ENCODE measurements around the gene CST9L. TPM values are rescaled to one million over a fixed set of nuclear protein-coding genes. Genes with fewer than 3 reads are reported as not detected.
"Not testable (repeated sequence)": the region's sequence is repeated elsewhere in the genome, so short reads cannot be mapped to it uniquely, and the experiment has no call there.

CST9L gene
- total and polyA plus RNA-seq, 9 donors, result not detected

DNA sequence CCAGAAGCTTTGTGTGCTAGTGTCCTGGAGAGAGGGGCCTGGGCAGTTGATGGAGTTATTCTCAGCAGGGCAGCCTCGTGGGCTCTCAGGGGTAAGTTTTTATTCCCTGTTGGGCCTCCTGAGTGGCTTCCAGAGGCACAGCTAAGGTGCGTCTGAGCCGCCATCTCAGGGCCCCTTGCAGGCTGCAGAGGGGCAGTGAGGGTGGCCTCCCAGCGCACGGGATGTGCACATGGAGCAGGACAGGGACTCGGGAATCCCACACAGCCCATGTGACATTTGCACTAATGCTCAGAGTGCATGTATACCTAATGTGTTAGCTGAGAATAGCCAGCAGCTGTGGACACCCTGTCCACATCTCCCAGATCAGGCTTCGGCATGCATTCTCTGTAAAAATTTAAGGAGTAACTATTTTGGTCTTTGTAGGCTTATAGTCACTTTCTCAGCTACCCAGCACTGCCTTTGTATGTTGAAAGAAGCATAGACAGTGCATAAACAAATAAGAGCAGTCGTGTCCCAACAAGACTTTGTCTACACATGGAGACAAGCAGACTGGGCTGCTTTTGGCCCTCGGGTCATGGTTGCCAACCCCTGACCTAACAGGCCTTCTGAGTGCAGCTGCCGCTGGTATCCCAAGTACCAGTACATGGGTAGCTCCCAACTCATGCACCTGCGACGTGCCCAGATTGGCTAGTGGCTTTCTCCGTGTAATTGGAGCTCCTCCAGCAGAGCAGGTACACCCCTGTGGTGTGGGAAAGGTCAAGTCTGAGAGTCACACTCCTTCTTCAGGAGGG is 18.6 kb upstream of the CST9L start:
- no peak for DNase-seq
- Histone ChIP-seq H3K27me3 (ENCODE audit: control insufficient read depth, insufficient read depth, low read length) (no peaks in the 10 kb centered on the region), H3K9me3 (replicated peaks; ENCODE audit: control insufficient read depth, low read depth, low read length) (no peaks in the 10 kb centered on the region), H3K4me1 (ENCODE audit: control insufficient read depth, insufficient read depth, low read length) (no peaks in the 10 kb centered on the region), H3K36me3 (ENCODE audit: control insufficient read depth, insufficient read depth, low read length) (no peaks in the 10 kb centered on the region), H3K4me3 (ENCODE audit: low read length) (no peak overlapping the region), H3K27ac (ENCODE audit: low read length) (no peak overlapping the region)
- WGBS (ENCODE audit: insufficient coverage), result 75% methylated on average over 9 of the region's 13 CpGs

DNA sequence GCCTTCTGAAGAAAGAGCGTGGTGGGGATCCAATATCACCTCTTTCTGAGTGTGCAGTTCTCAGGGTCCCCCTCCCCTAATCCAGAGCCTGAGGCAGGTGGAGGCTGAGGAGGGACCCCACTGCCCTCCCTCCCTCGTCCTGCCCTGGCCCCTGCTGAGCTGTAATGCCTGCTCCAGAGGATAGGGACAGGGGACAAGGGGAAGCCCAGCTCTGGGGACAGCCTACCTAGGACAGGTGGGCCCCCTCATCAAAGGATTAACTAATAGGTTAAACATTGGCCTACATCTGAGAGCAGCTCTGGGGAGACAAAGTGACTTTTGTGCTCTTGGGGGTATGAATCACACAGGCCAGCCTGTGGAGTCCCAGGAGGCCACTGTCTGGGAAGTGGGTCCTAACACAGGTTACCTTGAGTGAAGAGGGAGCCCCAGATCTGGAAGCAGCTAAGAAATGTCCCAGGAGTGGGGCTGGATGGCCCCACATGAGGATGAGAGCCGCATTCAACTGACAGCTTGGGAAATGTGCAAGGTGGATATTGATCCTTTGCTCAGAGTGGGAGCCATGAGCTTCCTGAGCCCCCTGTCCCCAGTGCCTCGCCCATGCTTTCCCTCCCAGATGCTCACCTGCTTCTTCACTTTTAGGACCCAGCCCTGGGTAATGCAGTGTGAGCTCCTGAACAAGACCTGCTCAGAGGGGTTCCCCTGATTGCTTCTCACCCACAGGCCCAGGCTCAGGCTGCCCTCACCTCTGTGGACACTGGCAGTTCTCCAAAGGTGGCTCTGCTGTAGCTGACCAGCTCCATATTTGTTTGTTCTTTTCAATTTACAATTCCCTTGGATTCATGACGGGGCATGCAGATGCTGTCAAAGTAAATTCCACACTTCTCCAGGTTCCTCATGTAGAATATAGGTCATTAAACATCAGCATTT is 17.8 kb upstream of the CST9L start:
- Histone ChIP-seq H3K4me1 (ENCODE audit: control insufficient read depth, insufficient read depth, low read length) (no peaks in the 10 kb centered on the region), H3K4me3 (ENCODE audit: low read length) (no peak overlapping the region), H3K36me3 (ENCODE audit: control insufficient read depth, insufficient read depth, low read length) (no peaks in the 10 kb centered on the region), H3K9me3 (replicated peaks; ENCODE audit: control insufficient read depth, low read depth, low read length) (no peaks in the 10 kb centered on the region), H3K27ac (ENCODE audit: low read length) (no peak overlapping the region), H3K27me3 (ENCODE audit: control insufficient read depth, insufficient read depth, low read length) (no peaks in the 10 kb centered on the region)
- 73% methylated on average over 4 of the region's 5 CpGs for WGBS (ENCODE audit: insufficient coverage)
- no peak for DNase-seq

DNA sequence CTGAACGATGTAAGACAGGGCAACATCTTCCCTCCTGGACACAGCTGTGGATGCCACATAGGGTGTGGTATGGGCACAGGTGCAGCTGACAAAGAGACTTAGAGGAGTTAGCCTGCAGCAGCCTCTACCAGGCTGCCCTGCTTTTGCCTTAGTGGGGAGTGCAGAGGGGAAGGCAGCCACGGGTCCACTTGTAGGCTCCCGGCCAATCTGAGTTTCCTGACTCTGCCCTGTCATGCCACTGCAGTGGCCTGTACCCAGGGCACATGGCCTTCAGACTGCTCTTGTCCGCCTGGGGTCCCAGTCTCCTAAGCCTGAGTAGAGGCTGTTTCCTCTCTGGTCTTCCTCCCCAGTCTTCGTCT is 17.1 kb upstream of the CST9L start:
- DNase-seq, result no peak
- Histone ChIP-seq H3K4me1 (ENCODE audit: control insufficient read depth, insufficient read depth, low read length) (no peaks in the 10 kb centered on the region), H3K27ac (ENCODE audit: low read length) (no peak overlapping the region), H3K4me3 (ENCODE audit: low read length) (no peak overlapping the region), H3K27me3 (ENCODE audit: control insufficient read depth, insufficient read depth, low read length) (no peaks in the 10 kb centered on the region), H3K36me3 (ENCODE audit: control insufficient read depth, insufficient read depth, low read length) (no peaks in the 10 kb centered on the region), H3K9me3 (replicated peaks; ENCODE audit: control insufficient read depth, low read depth, low read length) (no peaks in the 10 kb centered on the region)
- WGBS (ENCODE audit: insufficient coverage), result 63% methylated on average over 5 of the region's 5 CpGs

DNA sequence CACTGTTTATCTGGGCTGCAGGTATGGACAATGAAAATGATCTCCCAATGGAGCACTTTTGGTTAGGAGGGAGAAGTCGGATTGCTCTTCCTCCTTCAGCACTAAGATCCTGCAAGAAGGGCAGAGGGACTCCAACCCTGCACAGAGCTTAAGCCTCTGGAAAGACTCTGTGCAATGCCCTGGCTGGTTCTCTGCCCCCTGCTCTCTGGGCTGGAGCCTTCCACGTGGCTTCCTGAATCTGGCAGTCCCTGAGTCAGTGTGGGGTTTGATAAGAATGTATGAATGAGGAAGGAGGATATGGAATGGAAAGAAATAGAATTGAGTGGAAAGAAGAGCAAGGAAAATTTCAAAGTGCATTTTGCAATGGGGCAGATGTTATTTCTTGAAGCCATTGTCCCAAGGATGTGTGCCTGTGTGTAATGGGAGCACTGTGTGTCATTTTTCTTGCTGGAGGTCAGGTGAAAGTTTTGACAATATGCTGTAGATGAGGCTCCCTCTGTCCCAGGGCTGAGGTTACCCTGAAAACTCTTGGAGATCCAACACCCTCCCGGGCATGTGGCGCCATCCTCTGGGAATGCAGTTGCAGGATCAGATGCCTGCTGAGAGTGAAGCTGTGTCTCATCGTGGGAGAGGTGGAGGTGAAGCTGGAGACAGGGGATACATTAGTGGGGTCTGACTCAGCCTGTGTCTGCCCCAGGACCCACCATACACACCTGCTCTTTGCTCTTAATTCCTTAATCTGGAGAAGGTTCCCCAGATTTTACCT is 16.3 kb upstream of the CST9L start:
- Histone ChIP-seq H3K27me3 (ENCODE audit: control insufficient read depth, insufficient read depth, low read length) (no peaks in the 10 kb centered on the region), H3K9me3 (replicated peaks; ENCODE audit: control insufficient read depth, low read depth, low read length) (no peaks in the 10 kb centered on the region), H3K36me3 (ENCODE audit: control insufficient read depth, insufficient read depth, low read length) (no peaks in the 10 kb centered on the region), H3K4me1 (ENCODE audit: control insufficient read depth, insufficient read depth, low read length) (no peaks in the 10 kb centered on the region), H3K27ac (ENCODE audit: low read length) (no peak overlapping the region), H3K4me3 (ENCODE audit: low read length) (no peak overlapping the region)
- DNase-seq, result no peak
- 65% methylated on average over 2 of the region's 5 CpGs for WGBS (ENCODE audit: insufficient coverage)

DNA sequence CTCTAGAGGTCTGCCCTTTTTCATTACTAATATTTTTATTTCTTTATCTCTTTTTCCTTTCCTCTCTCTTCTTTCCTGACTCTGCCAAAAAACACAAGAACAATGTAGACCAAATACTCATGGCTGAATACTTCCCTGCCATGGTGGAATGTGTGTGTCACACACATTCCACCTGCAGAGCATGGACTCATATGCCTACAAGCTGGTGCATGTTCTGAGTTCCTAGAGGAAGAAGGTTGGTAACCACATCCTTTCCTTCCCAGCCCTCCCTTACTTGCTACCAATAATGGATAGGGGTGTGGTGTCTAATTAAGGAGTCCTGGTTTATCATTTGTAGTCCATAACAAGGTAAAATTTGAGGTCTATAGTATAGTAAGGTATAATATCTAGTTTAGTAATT is 15.2 kb upstream of the CST9L start:
- DNase-seq, result no peak
- Histone ChIP-seq H3K4me1 (ENCODE audit: control insufficient read depth, insufficient read depth, low read length) (no peaks in the 10 kb centered on the region), H3K27me3 (ENCODE audit: control insufficient read depth, insufficient read depth, low read length) (no peaks in the 10 kb centered on the region)

DNA sequence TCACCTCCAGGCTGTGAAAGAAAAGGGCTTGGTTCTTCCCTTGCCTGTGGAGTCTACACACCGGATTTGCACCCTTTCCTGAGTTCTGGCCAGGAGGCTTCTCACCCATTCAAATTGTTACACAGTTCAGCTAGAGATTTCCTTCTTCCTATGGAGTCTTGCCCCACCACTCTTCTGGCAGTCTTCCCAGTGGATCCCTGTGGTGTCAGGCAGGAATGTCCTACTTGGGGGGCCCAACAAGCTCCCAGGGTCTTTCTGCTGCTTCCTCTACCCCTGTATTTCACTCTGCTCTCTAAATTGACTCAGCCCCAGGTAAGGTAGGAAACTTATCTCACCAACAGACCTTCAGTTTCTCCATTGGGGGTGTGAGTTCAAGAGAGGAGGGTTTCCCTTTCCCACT is 14.0 kb upstream of the CST9L start:
- Histone ChIP-seq H3K36me3 (ENCODE audit: control insufficient read depth, insufficient read depth, low read length) (no peaks in the 10 kb centered on the region), H3K4me1 (ENCODE audit: control insufficient read depth, insufficient read depth, low read length) (no peaks in the 10 kb centered on the region), H3K4me3 (ENCODE audit: low read length) (no peak overlapping the region), H3K9me3 (replicated peaks; ENCODE audit: control insufficient read depth, low read depth, low read length) (no peaks in the 10 kb centered on the region), H3K27ac (ENCODE audit: low read length) (no peak overlapping the region), H3K27me3 (ENCODE audit: control insufficient read depth, insufficient read depth, low read length) (no peaks in the 10 kb centered on the region)
- DNase-seq, result no peak
- WGBS (ENCODE audit: insufficient coverage), result 43% methylated on average over 1 of the region's 1 CpG

More for the DNA sequence above, 15.2 kb upstream of the CST9L start:
- H3K36me3 ChIP-seq (ENCODE audit: control insufficient read depth, insufficient read depth, low read length), result no peaks in the 10 kb centered on the region
- H3K27ac ChIP-seq (ENCODE audit: low read length), result no peak overlapping the region
- no peak overlapping the region for H3K4me3 ChIP-seq (ENCODE audit: low read length)
- H3K9me3 ChIP-seq (replicated peaks; ENCODE audit: control insufficient read depth, low read depth, low read length), result no peaks in the 10 kb centered on the region

DNA sequence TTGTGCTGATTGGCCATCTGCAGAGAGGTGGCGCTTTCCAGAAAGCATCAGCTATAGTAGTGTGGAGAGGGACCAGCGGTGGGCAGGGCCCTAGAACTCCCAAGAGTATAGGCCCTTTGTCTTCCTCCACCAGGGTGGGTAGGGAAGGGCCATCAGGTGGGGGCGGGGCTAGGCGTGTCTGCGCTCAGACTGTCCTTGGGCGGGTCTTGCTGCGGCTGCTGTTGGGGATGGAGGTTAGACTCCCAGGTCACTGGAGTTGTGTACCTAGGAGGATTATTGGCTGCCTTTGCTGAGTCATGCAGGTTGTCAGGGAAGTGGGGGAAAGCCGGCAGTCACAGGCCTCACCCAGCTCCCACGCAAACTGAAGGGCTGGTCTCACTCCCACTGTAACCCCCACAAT is 13.5 kb upstream of the CST9L start:
- not testable (repeated sequence) for H3K4me3 ChIP-seq (ENCODE audit: low read length); DNase-seq; H3K27ac ChIP-seq (ENCODE audit: low read length); H3K9me3 ChIP-seq (replicated peaks; ENCODE audit: control insufficient read depth, low read depth, low read length); H3K4me1 ChIP-seq (ENCODE audit: control insufficient read depth, insufficient read depth, low read length); H3K27me3 ChIP-seq (ENCODE audit: control insufficient read depth, insufficient read depth, low read length); H3K36me3 ChIP-seq (ENCODE audit: control insufficient read depth, insufficient read depth, low read length)
- WGBS (ENCODE audit: insufficient coverage), result 80% methylated on average over 1 of the region's 9 CpGs

DNA sequence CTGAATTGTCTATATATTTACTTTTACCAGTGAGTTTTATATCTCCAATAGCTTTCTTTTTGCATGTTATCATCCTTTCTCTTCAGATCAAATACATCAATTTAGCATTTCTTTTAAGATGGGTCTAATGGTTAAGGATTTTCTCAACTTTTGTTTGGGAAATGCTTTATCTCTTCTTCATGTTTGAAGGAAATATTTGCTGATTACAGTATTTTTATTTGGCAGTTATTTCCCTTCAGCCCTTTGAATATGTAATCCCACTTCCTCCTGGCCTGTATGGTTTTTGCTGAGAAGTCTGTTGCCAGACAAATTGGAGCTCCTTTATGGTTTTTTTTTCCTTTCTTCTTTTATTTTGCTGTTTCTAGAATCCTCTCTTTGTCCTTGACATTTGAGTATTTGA is 6.7 kb upstream of the CST9L start:
- Histone ChIP-seq H3K27ac (ENCODE audit: low read length) (no peak overlapping the region), H3K27me3 (ENCODE audit: control insufficient read depth, insufficient read depth, low read length) (no peaks in the 10 kb centered on the region), H3K4me1 (ENCODE audit: control insufficient read depth, insufficient read depth, low read length) (no peaks in the 10 kb centered on the region), H3K36me3 (ENCODE audit: control insufficient read depth, insufficient read depth, low read length) (no peaks in the 10 kb centered on the region), H3K9me3 (replicated peaks; ENCODE audit: control insufficient read depth, low read depth, low read length) (no peaks in the 10 kb centered on the region), H3K4me3 (ENCODE audit: low read length) (no peak overlapping the region)
- peak; percentile 16 for DNase-seq

DNA sequence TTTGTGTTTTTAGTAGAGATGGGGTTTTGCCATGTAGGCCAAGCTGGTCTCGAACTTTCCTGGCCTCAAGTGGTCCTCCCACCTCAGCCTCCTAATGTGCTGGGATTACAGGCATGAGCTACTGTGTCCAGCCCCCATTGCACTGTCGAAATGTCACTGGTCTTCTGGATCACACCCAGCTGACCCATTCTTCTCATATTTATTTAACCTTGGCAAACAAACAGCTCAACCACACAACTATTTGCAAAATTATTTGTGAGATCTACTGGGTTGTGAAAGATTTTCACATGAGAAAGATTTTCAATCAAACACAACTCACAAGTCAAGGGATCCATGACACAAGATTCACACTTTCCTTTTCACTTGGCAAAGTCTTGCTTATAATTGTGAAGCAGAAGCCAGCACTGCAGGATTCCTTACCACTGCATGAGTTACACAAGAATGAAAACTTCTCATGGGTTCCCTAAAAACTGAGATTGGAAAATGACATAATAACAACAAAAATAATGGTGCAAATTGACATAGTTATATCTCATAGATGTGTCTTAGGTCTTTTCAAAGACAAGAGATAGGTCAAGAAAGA is 2.0 kb upstream of the CST9L start:
- H3K36me3 ChIP-seq (ENCODE audit: control insufficient read depth, insufficient read depth, low read length), result no peaks in the 10 kb centered on the region
- H3K4me3 ChIP-seq (ENCODE audit: low read length), result no peak overlapping the region
- 50% methylated on average over 1 of the region's 2 CpGs for WGBS (ENCODE audit: insufficient coverage)
- no peaks in the 10 kb centered on the region for H3K9me3 ChIP-seq (replicated peaks; ENCODE audit: control insufficient read depth, low read depth, low read length)
- H3K4me1 ChIP-seq (ENCODE audit: control insufficient read depth, insufficient read depth, low read length), result no peaks in the 10 kb centered on the region
- no peaks in the 10 kb centered on the region for H3K27me3 ChIP-seq (ENCODE audit: control insufficient read depth, insufficient read depth, low read length)
- H3K27ac ChIP-seq (ENCODE audit: low read length), result no peak overlapping the region
- DNase-seq, result no peak

DNA sequence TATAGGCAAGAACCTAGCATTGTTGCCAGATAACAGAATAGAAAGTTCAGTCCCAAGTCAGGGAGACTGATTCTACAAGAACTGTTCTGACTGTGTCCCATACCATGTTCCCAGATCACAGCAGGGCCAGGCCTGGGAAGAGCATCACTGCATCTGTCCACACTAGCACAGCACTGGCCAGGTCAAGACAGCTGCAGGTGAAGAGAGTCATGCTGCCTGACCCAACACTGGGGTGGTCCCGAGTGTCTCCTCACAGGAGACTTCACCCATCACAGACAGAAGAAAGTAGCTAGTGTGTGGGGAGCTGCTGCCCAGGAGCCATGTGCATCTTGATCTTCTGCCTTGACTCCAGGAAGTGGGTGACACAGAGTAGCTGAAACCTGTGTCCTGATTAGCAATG is 1.3 kb upstream of the CST9L start:
- no peak for DNase-seq
- H3K9me3 ChIP-seq (replicated peaks; ENCODE audit: control insufficient read depth, low read depth, low read length), result no peaks in the 10 kb centered on the region
- no peaks in the 10 kb centered on the region for H3K4me1 ChIP-seq (ENCODE audit: control insufficient read depth, insufficient read depth, low read length)
- no peaks in the 10 kb centered on the region for H3K36me3 ChIP-seq (ENCODE audit: control insufficient read depth, insufficient read depth, low read length)
- H3K27me3 ChIP-seq (ENCODE audit: control insufficient read depth, insufficient read depth, low read length), result no peaks in the 10 kb centered on the region
- no peak overlapping the region for H3K4me3 ChIP-seq (ENCODE audit: low read length)
- H3K27ac ChIP-seq (ENCODE audit: low read length), result no peak overlapping the region
- WGBS (ENCODE audit: insufficient coverage), result no CpG with 5 or more reads among the region's 1 CpG

Data from muscle of leg (tissue), 11 donors.